Osteoblast (primary cell): ENCODE data around the gene STK35. TPM values are rescaled to one million over a fixed set of nuclear protein-coding genes. Genes with fewer than 3 reads are reported as not detected.

ENCODE experiments used
- DNase-seq: peaks from one replicate; pipeline ENCODE4 v3.0.0; 2011; ENCODE audit warnings: low spot score, mixed read lengths; ENCODE audit not compliant: insufficient read length; ENCODE audit errors: missing footprints
- H2AFZ ChIP-seq: 2 replicates; pipeline ENCODE4 v1.6.0; 2011; ENCODE audit warnings: mild to moderate bottlenecking, low read length
- H3K27ac ChIP-seq: 2 replicates; pipeline ENCODE4 v1.5.1; 2011; ENCODE audit warnings: mild to moderate bottlenecking, low read depth, low read length, moderate library complexity
- H3K27me3 ChIP-seq: 2 replicates; pipeline ENCODE4 v1.6.0; 2012; ENCODE audit warnings: mild to moderate bottlenecking, control low read depth, inconsistent platforms, low read length, moderate library complexity; ENCODE audit not compliant: insufficient read depth
- H3K36me3 ChIP-seq: 2 replicates; pipeline ENCODE4 v1.5.1; 2011; ENCODE audit warnings: mild to moderate bottlenecking, low read length, control low read depth, moderate library complexity; ENCODE audit not compliant: insufficient read depth
- H3K4me1 ChIP-seq: 2 replicates; pipeline ENCODE4 v1.5.1; 2011; ENCODE audit warnings: mild to moderate bottlenecking, low read length, control low read depth, moderate library complexity; ENCODE audit not compliant: insufficient read depth
- H3K4me2 ChIP-seq: 2 replicates; pipeline ENCODE4 v1.6.0; 2011; ENCODE audit warnings: mild to moderate bottlenecking, low read length; ENCODE audit not compliant: insufficient read depth
- H3K4me3 ChIP-seq: fragments of 200-600 bp; sonication (generic); 3 replicates; pipeline ENCODE4 v1.5.1; 2012; ENCODE audit warnings: mild to moderate bottlenecking, low read length, inconsistent platforms; ENCODE audit not compliant: insufficient read depth
- H3K79me2 ChIP-seq: 2 replicates; pipeline ENCODE4 v1.6.0; 2012; ENCODE audit warnings: mild to moderate bottlenecking, low read length, control low read depth, inconsistent platforms; ENCODE audit not compliant: insufficient read depth
- H3K9me3 ChIP-seq: 2 replicates; pipeline ENCODE4 v1.5.1; 2011; ENCODE audit warnings: low read depth, low read length, control low read depth
- H4K20me1 ChIP-seq: 2 replicates; pipeline ENCODE4 v1.6.0; 2012; ENCODE audit warnings: mild to moderate bottlenecking, low read length, control low read depth; ENCODE audit not compliant: insufficient read depth
- CTCF ChIP-seq: IDR thresholded peaks from 2 replicates; pipeline ENCODE4 v1.5.1; 2011; ENCODE audit warnings: mild to moderate bottlenecking, low read depth, low read length, moderate library complexity; ENCODE audit errors: extremely low read depth
- total RNA-seq: library from RNA; depleted of rRNA; stranded (reverse); fragments of >200 nt; gene quantifications from 2 replicates; pipeline ENCODE4 v1.2.3, GENCODE V29; 2012

STK35 gene
- total RNA-seq, 1 donor = 21.4 TPM

- peaks cover 75% of the 10 kb centered on the region for H4K20me1 ChIP-seq
Measured at GRCh38 chr20:2109425-2110210, 8.0 kb downstream of the STK35 start.

GRCh38 chr20:2112910-2113309 lies 11.3 kb downstream of the STK35 start:
- no peak overlapping the region for H3K27ac ChIP-seq
- H4K20me1 ChIP-seq = peaks cover 73% of the 10 kb centered on the region
- no peak overlapping the region for H2AFZ ChIP-seq
- no peaks in the 10 kb centered on the region for H3K27me3 ChIP-seq
- no peak overlapping the region for H3K4me3 ChIP-seq
- no peak for DNase-seq
- H3K4me1 ChIP-seq = peaks cover 12% of the 10 kb centered on the region
- peaks cover 10% of the 10 kb centered on the region for H3K36me3 ChIP-seq
- H3K4me2 ChIP-seq = no peak overlapping the region
- no peak for TF ChIP-seq CTCF
- H3K9me3 ChIP-seq = no peaks in the 10 kb centered on the region
- H3K79me2 ChIP-seq = peaks cover 96% of the 10 kb centered on the region

More at GRCh38 chr20:2109425-2110210, 8.0 kb downstream of the STK35 start:
- Histone ChIP-seq H3K9me3 (no peaks in the 10 kb centered on the region), H3K4me1 (peaks cover 19% of the 10 kb centered on the region), H3K4me2 (no peak overlapping the region), H3K36me3 (peaks cover 12% of the 10 kb centered on the region), H3K4me3 (no peak overlapping the region), H3K27ac (peak overlapping the region; percentile 6), H2AFZ (no peak overlapping the region), H3K79me2 (peaks cover 98% of the 10 kb centered on the region), H3K27me3 (no peaks in the 10 kb centered on the region)
- TF ChIP-seq CTCF = no peak
- DNase-seq = no peak

GRCh38 chr20:2114127-2114959 lies 12.7 kb downstream of the STK35 start:
- H3K27me3 ChIP-seq = no peaks in the 10 kb centered on the region

More at GRCh38 chr20:2114127-2114959, 12.7 kb downstream of the STK35 start:
- Histone ChIP-seq H3K36me3 (peaks cover 15% of the 10 kb centered on the region), H3K4me1 (peaks cover 3% of the 10 kb centered on the region), H3K79me2 (peaks cover 96% of the 10 kb centered on the region), H2AFZ (no peak overlapping the region), H3K4me3 (no peak overlapping the region), H3K9me3 (no peaks in the 10 kb centered on the region), H3K4me2 (no peak overlapping the region), H3K27ac (no peak overlapping the region), H4K20me1 (peaks cover 70% of the 10 kb centered on the region)
- TF ChIP-seq CTCF = no peak
- DNase-seq = no peak
